ENCODE measurements around the gene DDAH1.
"Not testable (repeated sequence)": the region's sequence is repeated elsewhere in the genome, so short reads cannot be mapped to it uniquely, and the experiment has no call there.

GRCh38 chr1:85470130-85470529, 5.2 kb upstream of the DDAH1 start:
- not testable (repeated sequence) for TF ChIP-seq CTCF (IDR thresholded peaks at IDR 0.05); NFATC4 (CRISPR knock-in tag; IDR thresholded peaks at IDR 0.05); FOXK1 (CRISPR knock-in tag; IDR thresholded peaks at IDR 0.05); ETV6 (CRISPR knock-in tag; IDR thresholded peaks at IDR 0.05); MXD4 (CRISPR knock-in tag; IDR thresholded peaks at IDR 0.05; ENCODE audit: borderline replicate concordance); USF2 (CRISPR knock-in tag; IDR thresholded peaks at IDR 0.05); E2F1 (CRISPR knock-in tag; IDR thresholded peaks at IDR 0.05); ATF3 (CRISPR knock-in tag; conservative IDR thresholded peaks at IDR 0.05); TEAD4 (CRISPR knock-in tag; IDR thresholded peaks at IDR 0.05); NR1H2 (CRISPR knock-in tag; IDR thresholded peaks at IDR 0.05); NR3C1 (CRISPR knock-in tag; conservative IDR thresholded peaks at IDR 0.05; ENCODE audit: low read depth); USF1 (CRISPR knock-in tag; IDR thresholded peaks at IDR 0.05)

Measured in WTC11 (cell line).